ENCODE results near the gene SLC44A4.

The SLC44A4 gene

DNA sequence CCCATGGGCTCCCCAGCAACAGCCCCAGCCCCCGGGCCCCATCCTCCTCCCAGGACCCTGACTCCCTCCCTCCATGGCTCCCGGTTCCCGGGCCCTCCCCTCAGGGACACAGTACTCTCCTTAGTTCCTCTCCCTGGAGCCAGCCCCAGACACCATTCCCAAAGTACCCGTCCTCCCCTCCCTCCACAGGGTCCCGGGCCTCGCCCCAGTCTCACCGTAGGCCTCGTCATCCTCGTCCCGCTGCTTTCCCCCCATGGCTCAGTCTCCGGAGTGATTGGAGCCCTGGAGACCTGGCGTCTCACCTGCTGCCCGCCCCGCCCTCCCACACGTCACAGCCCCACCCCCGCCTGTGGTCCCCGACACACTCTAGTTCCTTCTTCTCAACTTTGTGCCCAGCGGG lies at the start of gene SLC44A4:
SLC44A4 (minus strand) TSS at position 272 of the 400 bp plus-strand sequence; CDS start at position 255, 17 bp downstream.
- no peaks in the 10 kb centered on the region for H4K20me1 ChIP-seq (ENCODE audit: control insufficient read depth, insufficient read depth, low read depth, low read length)
- no peak within 1 kb of the TSS for H3K4me2 ChIP-seq (ENCODE audit: low read length)
- peaks cover 11% of the 10 kb centered on the region for H3K4me1 ChIP-seq (ENCODE audit: control insufficient read depth, low read length)
- H3K27ac ChIP-seq (ENCODE audit: low read depth, low read length) = no peak within 1 kb of the TSS
- peaks cover 38% of the 10 kb centered on the region for H3K36me3 ChIP-seq (ENCODE audit: control insufficient read depth, low read length)
- H3K4me3 ChIP-seq (ENCODE audit: low read length) = no peak within 1 kb of the TSS
- no peaks in the 10 kb centered on the region for H3F3A ChIP-seq (ENCODE audit: control insufficient read depth, insufficient read depth)
- no peaks in the 10 kb centered on the region for H3K27me3 ChIP-seq (ENCODE audit: control insufficient read depth, low read length)
- no peaks in the 10 kb centered on the region for H3K79me2 ChIP-seq (ENCODE audit: control insufficient read depth, low read length)
- H3K9me2 ChIP-seq (replicated peaks; ENCODE audit: control insufficient read depth, low read length) = no peaks in the 10 kb centered on the region
- TF ChIP-seq, protein P1, sequence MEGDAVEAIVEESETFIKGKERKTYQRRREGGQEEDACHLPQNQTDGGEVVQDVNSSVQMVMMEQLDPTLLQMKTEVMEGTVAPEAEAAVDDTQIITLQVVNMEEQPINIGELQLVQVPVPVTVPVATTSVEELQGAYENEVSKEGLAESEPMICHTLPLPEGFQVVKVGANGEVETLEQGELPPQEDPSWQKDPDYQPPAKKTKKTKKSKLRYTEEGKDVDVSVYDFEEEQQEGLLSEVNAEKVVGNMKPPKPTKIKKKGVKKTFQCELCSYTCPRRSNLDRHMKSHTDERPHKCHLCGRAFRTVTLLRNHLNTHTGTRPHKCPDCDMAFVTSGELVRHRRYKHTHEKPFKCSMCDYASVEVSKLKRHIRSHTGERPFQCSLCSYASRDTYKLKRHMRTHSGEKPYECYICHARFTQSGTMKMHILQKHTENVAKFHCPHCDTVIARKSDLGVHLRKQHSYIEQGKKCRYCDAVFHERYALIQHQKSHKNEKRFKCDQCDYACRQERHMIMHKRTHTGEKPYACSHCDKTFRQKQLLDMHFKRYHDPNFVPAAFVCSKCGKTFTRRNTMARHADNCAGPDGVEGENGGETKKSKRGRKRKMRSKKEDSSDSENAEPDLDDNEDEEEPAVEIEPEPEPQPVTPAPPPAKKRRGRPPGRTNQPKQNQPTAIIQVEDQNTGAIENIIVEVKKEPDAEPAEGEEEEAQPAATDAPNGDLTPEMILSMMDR (IDR thresholded peaks at IDR 0.05; ENCODE audit: low read depth, low read length, poor library complexity, severe bottlenecking) = no peak
- TF ChIP-seq EZH2phosphoT487 (IDR thresholded peaks at IDR 0.05; ENCODE audit: borderline replicate concordance, low read length) = no peak
- H3K9me3 ChIP-seq (ENCODE audit: control insufficient read depth, insufficient read depth, low read length) = no peaks in the 10 kb centered on the region

DNA sequence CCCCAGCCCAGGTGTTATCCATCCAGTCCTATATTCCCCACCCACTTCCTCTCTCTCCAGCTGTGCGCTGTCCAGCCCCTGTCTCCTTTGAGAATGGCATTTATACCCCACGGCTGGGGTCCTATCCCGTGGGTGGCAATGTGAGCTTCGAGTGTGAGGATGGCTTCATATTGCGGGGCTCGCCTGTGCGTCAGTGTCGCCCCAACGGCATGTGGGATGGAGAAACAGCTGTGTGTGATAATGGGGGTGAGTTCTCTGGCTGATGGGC lies 49.8 kb upstream of the SLC44A4 start:
- Histone ChIP-seq H3F3A (ENCODE audit: control insufficient read depth, insufficient read depth) (no peaks in the 10 kb centered on the region), H3K9me2 (replicated peaks; ENCODE audit: control insufficient read depth, low read length) (no peaks in the 10 kb centered on the region), H4K20me1 (ENCODE audit: control insufficient read depth, insufficient read depth, low read depth, low read length) (no peaks in the 10 kb centered on the region), H3K36me3 (ENCODE audit: control insufficient read depth, low read length) (no peaks in the 10 kb centered on the region), H3K79me2 (ENCODE audit: control insufficient read depth, low read length) (no peaks in the 10 kb centered on the region), H3K4me3 (ENCODE audit: low read length) (no peak overlapping the region), H3K4me1 (ENCODE audit: control insufficient read depth, low read length) (no peaks in the 10 kb centered on the region), H3K4me2 (ENCODE audit: low read length) (no peak overlapping the region), H3K27me3 (ENCODE audit: control insufficient read depth, low read length) (peaks cover 2% of the 10 kb centered on the region; the same call in 1 of the 2 replicates), H3K9me3 (ENCODE audit: control insufficient read depth, insufficient read depth, low read length) (no peaks in the 10 kb centered on the region), H3K27ac (ENCODE audit: low read depth, low read length) (no peak overlapping the region)
- TF ChIP-seq, protein P1 (IDR thresholded peaks at IDR 0.05; ENCODE audit: low read depth, low read length, poor library complexity, severe bottlenecking) = no peak
- TF ChIP-seq EZH2phosphoT487 (IDR thresholded peaks at IDR 0.05; ENCODE audit: borderline replicate concordance, low read length) = no peak

DNA sequence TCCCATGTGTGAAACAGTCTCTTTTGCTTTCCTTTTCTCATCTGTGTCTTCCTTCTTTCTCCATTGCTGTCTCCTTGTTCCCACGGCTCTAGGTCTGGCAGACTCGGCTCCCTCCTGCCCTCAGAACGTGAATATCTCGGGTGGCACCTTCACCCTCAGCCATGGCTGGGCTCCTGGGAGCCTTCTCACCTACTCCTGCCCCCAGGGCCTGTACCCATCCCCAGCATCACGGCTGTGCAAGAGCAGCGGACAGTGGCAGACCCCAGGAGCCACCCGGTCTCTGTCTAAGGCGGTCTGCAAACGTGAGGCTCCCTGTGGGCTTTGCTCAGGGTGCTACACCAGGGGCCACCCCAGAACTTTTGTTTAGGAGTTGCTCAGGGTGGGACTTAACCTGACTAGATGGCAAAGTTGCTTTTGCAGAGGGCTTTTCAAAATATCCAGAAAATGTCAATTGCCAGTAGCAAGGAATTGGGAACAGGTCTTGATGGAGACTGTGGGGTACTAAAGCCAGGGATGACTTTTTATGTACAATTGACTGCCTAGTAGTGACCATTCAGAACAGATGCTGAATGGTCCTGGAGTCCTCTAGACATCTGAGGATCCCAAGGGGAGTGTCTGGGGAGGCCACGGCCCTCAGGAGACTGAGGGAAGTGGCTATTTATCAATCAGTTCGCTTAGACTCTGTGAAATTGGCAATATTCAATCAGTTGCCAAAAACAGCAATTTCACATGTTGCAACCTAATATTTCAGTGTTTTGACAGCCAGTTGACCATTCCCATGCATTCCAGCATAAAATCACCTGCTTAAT lies 49.3 kb upstream of the SLC44A4 start:
- H3K27me3 ChIP-seq (ENCODE audit: control insufficient read depth, low read length) = peaks cover 2% of the 10 kb centered on the region; the same call in 1 of the 2 replicates
- no peaks in the 10 kb centered on the region for H3K9me2 ChIP-seq (replicated peaks; ENCODE audit: control insufficient read depth, low read length)
- H3K9me3 ChIP-seq (ENCODE audit: control insufficient read depth, insufficient read depth, low read length) = no peaks in the 10 kb centered on the region
- no peaks in the 10 kb centered on the region for H3F3A ChIP-seq (ENCODE audit: control insufficient read depth, insufficient read depth)
- TF ChIP-seq EZH2phosphoT487 (IDR thresholded peaks at IDR 0.05; ENCODE audit: borderline replicate concordance, low read length) = no peak
- TF ChIP-seq, protein P1 (IDR thresholded peaks at IDR 0.05; ENCODE audit: low read depth, low read length, poor library complexity, severe bottlenecking) = no peak
- no peak overlapping the region for H3K4me3 ChIP-seq (ENCODE audit: low read length)
- H3K4me1 ChIP-seq (ENCODE audit: control insufficient read depth, low read length) = no peaks in the 10 kb centered on the region
- no peak overlapping the region for H3K27ac ChIP-seq (ENCODE audit: low read depth, low read length)
- H3K4me2 ChIP-seq (ENCODE audit: low read length) = no peak overlapping the region
- no peaks in the 10 kb centered on the region for H3K79me2 ChIP-seq (ENCODE audit: control insufficient read depth, low read length)
- no peaks in the 10 kb centered on the region for H4K20me1 ChIP-seq (ENCODE audit: control insufficient read depth, insufficient read depth, low read depth, low read length)
- no peaks in the 10 kb centered on the region for H3K36me3 ChIP-seq (ENCODE audit: control insufficient read depth, low read length)
